Medulla oblongata (tissue), 1 donor: Measurements from ENCODE around the gene ACOX3.

Experiments
- DNase-seq: peaks from one replicate; pipeline ENCODE4 v3.0.0-alpha.2; 2015; ENCODE audit errors: extremely low spot score

ACOX3 gene

DNA sequence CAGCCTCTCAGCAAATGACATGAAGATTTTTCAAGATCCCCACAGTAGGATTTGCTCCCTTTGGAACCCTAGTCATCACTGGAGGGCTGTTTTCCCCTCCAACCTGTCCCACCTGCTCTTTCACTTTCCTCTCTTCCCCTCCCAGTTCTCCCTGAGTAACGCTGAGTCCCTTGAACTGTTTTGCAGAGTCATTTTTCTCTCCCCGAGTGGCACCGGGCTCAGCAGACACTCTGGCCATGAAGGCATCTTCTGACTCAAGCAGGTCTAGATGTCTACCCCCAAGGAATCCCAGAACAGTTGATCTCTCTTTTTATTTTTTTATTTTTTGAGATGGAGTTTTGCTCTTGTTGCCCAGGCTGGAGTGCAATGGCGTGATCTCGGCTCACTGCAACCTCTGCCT is 118.8 kb downstream of the ACOX3 start:
- no peak for DNase-seq

DNA sequence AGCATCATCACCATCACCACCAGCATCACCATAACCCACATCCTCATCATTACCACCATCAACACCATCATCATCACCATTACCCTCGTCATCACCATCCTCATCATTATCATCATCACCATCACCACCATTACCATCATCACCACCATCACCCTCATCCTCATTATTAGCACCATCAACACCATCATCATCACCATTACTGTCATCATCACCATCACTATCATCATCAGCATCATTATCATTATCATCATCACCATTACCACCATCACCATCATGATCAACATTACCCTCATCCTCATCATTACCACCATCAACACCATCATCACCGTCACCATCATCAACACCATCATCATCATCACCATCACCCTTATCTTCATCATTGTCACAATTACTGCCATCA is 119.3 kb downstream of the ACOX3 start:
- no peak for DNase-seq

DNA sequence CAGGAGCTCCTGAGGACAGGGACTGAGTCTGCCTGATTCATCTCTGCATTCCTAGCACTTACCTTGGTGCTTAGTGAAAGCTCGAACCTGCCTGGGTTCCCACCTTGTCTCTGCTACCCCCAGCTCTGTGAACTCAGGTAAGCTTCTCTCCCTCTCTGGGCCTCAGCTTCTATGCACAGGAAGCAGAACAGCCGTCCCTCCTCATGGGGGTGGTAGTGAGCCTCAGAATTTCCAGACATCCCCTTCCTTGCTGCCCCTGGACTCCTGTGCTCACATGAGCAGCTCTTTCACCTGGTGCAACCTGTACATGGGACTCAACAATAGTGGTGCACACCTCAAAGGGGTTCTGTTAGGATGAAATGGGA is 120.2 kb downstream of the ACOX3 start:
- DNase-seq: no peak

DNA sequence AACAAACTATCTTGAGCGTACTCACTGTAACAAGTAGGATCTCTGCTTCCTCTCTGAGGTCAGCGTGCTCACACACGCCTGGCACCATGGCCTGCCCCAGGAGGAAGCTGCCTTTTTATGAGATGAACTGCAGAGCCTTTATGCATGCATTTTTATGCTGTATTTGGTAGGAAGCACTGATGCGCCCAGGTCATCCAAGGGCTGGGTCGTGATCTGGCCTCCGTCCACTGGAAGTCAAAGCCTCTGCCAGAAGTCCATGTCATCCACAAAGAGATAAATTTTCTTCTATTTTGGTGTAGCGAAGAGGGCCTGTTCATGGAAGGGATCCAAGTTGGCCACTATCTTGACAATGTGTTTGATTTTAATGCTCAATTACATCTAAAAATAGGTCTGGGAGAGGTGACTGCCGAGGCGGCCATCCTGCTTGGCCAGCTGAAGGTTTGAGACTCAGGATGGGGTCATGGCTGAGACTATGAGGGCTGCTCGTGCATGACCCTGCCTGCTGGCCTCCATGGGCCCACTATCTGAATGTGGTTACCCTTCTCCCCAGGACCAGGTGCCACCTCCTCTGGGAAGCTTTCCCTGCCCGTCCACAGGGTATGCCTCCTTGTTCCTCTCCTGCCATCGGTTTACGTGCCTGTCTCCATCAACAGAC is 120.7 kb downstream of the ACOX3 start:
- DNase-seq: no peak

DNA sequence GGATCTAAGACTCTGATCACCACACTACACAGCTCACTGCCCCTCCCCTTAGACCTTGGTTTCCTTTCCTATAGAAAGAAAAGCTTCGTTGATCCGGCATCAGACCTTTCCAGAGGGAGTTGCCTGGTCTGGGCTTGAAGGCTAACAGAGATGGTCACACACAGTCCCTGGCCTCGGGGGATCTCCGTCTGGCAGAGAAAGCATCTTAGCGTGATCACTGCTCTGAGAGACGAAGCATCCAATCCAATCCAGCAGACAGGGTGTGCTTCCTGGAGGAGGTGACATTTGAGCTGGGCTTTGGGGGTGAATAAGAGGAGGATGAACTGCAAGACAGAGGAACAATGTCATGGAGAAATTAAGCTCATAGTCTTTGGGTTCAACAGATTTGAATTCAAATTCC is 121.5 kb downstream of the ACOX3 start:
- no peak for DNase-seq

DNA sequence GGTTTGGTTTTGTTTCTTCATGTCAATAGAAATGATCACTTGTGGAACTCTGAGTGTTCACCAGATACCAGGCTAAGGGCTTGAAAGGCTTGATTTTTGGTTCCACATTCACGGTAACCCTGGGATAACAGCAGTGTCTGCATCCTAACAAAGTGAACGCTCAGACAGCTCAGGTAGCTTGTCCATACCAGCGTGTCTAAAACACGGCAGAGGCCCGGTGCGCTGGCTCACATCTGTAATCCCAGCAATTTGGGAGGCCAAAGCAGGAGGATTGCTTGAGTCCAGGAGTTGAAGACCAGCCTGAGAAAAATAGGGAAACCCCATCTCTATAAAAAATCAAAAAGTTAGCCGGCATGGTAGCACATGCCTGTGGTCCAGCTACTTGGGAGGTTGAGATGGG is 122.0 kb downstream of the ACOX3 start:
- DNase-seq: no peak

DNA sequence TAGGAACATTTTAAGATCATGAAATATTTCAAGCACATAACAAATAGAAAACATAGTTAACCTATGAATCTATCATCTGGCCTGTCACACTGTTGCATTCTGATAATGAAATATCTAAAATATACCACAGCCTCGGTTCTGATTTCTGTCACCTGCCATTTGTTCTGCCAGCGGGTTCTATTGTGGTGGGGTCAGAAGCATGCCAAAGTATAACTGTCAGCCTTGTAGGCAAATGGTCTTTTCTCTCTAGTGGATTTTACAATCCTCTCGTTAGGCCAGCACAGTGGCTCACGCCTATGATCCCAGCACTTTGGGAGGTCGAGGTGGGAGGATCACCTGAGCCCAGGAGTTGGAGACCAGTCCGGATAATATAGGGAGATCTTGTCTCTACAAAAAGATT is 123.0 kb downstream of the ACOX3 start:
- no peak for DNase-seq

DNA sequence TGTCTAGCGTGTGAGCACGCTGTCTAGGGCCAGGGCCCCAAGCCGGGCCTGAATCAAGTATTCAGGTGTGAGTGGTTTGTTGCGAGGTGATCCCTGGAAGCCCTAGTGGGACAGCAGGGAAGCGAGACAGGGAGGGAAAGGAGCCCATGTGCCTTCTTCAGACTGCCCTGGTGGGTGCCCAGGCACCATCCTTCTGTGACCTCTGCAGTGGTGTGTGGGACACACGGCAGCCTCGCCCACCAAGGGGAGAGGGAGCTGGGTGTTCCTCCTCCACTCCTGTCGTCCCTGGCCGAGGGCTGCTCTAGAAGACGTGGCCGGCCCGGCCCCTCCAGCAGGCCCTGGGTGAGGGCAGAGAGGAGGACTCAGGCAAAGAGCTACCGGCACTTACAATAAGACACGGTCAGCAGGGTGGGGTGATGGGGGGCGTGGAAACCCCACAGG is 123.6 kb downstream of the ACOX3 start:
- DNase-seq: no peak
